HFFc6 (cell line): ENCODE results near the gene ZSCAN22. TPM values are rescaled to one million over a fixed set of nuclear protein-coding genes. Genes with fewer than 3 reads are reported as not detected.
A peak's percentile ranks its signal among the peaks of the same experiment; 100 is the strongest.

Experiments
- DNase-seq: peaks from one replicate; pipeline ENCODE4 v3.0.0-alpha.2; 2018
- H3K27ac Mint-ChIP-seq: 2 replicates; pipeline ENCODE4 v1.8.0; 2020; ENCODE audit warnings: mild to moderate bottlenecking, mixed read lengths
- H3K27me3 Mint-ChIP-seq: 2 replicates; pipeline ENCODE4 v1.8.0; 2021; ENCODE audit warnings: mild to moderate bottlenecking, moderate library complexity, mixed read lengths; ENCODE audit not compliant: insufficient read depth
- H3K36me3 Mint-ChIP-seq: 2 replicates; pipeline ENCODE4 v1.8.0; 2021; ENCODE audit warnings: low read depth, mixed read lengths
- H3K4me1 Mint-ChIP-seq: 2 replicates; pipeline ENCODE4 v1.8.0; 2020; ENCODE audit warnings: low read depth, mixed read lengths
- H3K4me3 Mint-ChIP-seq: 2 replicates; pipeline ENCODE4 v1.8.0; 2020; ENCODE audit warnings: mild to moderate bottlenecking, moderate library complexity, mixed read lengths
- H3K9me3 Mint-ChIP-seq: 2 replicates; pipeline ENCODE4 v1.8.0; 2020; ENCODE audit warnings: mild to moderate bottlenecking, mixed read lengths
- CTCF ChIP-seq: fragments of 200-600 bp; sonication (generic); IDR thresholded peaks from 2 replicates; pipeline ENCODE4 v1.5.0; 2021; ENCODE audit warnings: antibody characterized with exemption, mild to moderate bottlenecking
- total RNA-seq, 6 experiments: library from RNA; stranded (reverse); fragmentation: NEBNext Ultra II Directional; extraction: Animal tissue kit (Norgen Biotek cat#: 25700); gene quantifications; 2 replicates in 1 of 6; 3 replicates in 5 of 6; pipeline ENCODE4 v1.2.3, GENCODE V29; 2021

ZSCAN22 gene
- total RNA-seq, 6 experiments from 2014 or later: 2.5 to 3.0 (median 2.8) TPM

GRCh38 chr19:58328999-58329398, 2.2 kb downstream of the ZSCAN22 start:
- TF ChIP-seq CTCF: no peak

GRCh38 chr19:58330458-58330857, 3.7 kb downstream of the ZSCAN22 start:
- no peak for TF ChIP-seq CTCF
- H3K36me3 Mint-ChIP-seq: peaks cover 15% of the 10 kb centered on the region
- H3K4me3 Mint-ChIP-seq: peak overlapping the region; percentile 40; the same call in 1 of the 2 replicates
- H3K9me3 Mint-ChIP-seq: no peaks in the 10 kb centered on the region
- H3K27ac Mint-ChIP-seq: peak overlapping the region; percentile 75
- H3K27me3 Mint-ChIP-seq: no peaks in the 10 kb centered on the region; the same call in none of the 2 replicates
- peak; percentile 60 for DNase-seq
- peaks cover 23% of the 10 kb centered on the region for H3K4me1 Mint-ChIP-seq

More at GRCh38 chr19:58328999-58329398, 2.2 kb downstream of the ZSCAN22 start:
- Mint-ChIP-seq H3K27me3 (no peaks in the 10 kb centered on the region; the same call in 1 of the 2 replicates), H3K27ac (no peak overlapping the region), H3K36me3 (peaks cover 4% of the 10 kb centered on the region; the same call in 1 of the 2 replicates), H3K4me3 (no peak overlapping the region), H3K4me1 (peaks cover 23% of the 10 kb centered on the region), H3K9me3 (no peaks in the 10 kb centered on the region)
- DNase-seq: no peak

GRCh38 chr19:58332697-58333096, 5.9 kb downstream of the ZSCAN22 start:
- DNase-seq: no peak
- TF ChIP-seq CTCF: no peak
- Mint-ChIP-seq H3K27me3 (no peaks in the 10 kb centered on the region; the same call in none of the 2 replicates), H3K27ac (no peak overlapping the region), H3K36me3 (peaks cover 22% of the 10 kb centered on the region), H3K4me1 (peaks cover 23% of the 10 kb centered on the region), H3K4me3 (no peak overlapping the region), H3K9me3 (no peaks in the 10 kb centered on the region; the same call in 1 of the 2 replicates)

GRCh38 chr19:58334691-58335249, 8.0 kb downstream of the ZSCAN22 start:
- H3K27ac Mint-ChIP-seq: no peak overlapping the region
- H3K4me1 Mint-ChIP-seq: peaks cover 16% of the 10 kb centered on the region
- H3K4me3 Mint-ChIP-seq: no peak overlapping the region
- TF ChIP-seq CTCF: no peak
- no peaks in the 10 kb centered on the region; the same call in 1 of the 2 replicates for H3K27me3 Mint-ChIP-seq
- DNase-seq: no peak
- H3K36me3 Mint-ChIP-seq: peaks cover 41% of the 10 kb centered on the region
- peaks cover 17% of the 10 kb centered on the region for H3K9me3 Mint-ChIP-seq

- H3K36me3 Mint-ChIP-seq: peaks cover 49% of the 10 kb centered on the region
- no peak overlapping the region for H3K27ac Mint-ChIP-seq
- peaks cover 23% of the 10 kb centered on the region for H3K9me3 Mint-ChIP-seq
- no peak for DNase-seq
- peaks cover 9% of the 10 kb centered on the region for H3K4me1 Mint-ChIP-seq
- H3K4me3 Mint-ChIP-seq: no peak overlapping the region
- peaks cover under 1% of the 10 kb centered on the region for H3K27me3 Mint-ChIP-seq
- TF ChIP-seq CTCF: no peak
Measured at GRCh38 chr19:58335630-58336029, 8.8 kb downstream of the ZSCAN22 start.
